ENCODE measurements around the gene RFTN1. TPM values are rescaled to one million over a fixed set of nuclear protein-coding genes. Genes with fewer than 3 reads are reported as not detected.

Gene RFTN1
- total RNA-seq, 4 donors from 2014 or later = 42.4 to 94.4 (median 62.5) TPM

DNA sequence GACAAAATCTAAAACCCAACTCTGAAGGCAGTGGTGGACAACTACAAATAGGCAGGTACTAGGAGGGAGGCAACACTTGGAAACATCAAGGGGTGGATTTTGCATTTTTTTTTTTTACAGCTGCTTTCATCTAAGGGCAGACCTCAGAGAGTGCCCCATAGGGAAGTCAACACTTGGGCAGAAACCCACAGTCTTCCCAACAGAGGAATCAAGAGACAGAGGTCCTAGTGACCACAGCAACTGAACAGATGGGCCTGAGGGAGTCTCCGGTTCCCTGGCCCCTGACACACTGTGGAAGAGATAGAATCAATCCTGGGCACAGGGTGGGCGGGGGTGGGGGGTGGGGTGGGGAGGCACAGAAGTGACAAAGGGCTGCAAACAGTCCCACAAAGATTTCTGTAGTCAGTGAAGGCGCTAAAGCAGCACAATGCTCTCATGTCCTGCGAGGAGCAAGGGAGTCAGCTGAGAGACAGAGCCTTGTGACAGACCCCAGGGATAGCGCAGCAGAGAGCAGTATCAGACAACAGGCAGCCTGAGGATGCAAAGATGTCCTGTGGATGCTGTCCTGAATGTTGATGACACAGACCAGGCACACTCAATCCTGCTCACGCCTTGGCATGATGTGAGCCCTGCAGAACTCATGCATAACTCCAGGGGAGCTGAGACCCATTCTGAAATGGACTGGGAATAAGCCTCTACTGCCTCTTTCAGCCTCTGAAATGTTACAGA lies 6.9 kb upstream of the RFTN1 start:
- DNase-seq (ENCODE audit: low spot score) (no peak), ATAC-seq (ENCODE audit: low FRiP score) (no peak)
- TF ChIP-seq, protein P1, sequence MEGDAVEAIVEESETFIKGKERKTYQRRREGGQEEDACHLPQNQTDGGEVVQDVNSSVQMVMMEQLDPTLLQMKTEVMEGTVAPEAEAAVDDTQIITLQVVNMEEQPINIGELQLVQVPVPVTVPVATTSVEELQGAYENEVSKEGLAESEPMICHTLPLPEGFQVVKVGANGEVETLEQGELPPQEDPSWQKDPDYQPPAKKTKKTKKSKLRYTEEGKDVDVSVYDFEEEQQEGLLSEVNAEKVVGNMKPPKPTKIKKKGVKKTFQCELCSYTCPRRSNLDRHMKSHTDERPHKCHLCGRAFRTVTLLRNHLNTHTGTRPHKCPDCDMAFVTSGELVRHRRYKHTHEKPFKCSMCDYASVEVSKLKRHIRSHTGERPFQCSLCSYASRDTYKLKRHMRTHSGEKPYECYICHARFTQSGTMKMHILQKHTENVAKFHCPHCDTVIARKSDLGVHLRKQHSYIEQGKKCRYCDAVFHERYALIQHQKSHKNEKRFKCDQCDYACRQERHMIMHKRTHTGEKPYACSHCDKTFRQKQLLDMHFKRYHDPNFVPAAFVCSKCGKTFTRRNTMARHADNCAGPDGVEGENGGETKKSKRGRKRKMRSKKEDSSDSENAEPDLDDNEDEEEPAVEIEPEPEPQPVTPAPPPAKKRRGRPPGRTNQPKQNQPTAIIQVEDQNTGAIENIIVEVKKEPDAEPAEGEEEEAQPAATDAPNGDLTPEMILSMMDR (IDR thresholded peaks at IDR 0.05) = no peak

DNA sequence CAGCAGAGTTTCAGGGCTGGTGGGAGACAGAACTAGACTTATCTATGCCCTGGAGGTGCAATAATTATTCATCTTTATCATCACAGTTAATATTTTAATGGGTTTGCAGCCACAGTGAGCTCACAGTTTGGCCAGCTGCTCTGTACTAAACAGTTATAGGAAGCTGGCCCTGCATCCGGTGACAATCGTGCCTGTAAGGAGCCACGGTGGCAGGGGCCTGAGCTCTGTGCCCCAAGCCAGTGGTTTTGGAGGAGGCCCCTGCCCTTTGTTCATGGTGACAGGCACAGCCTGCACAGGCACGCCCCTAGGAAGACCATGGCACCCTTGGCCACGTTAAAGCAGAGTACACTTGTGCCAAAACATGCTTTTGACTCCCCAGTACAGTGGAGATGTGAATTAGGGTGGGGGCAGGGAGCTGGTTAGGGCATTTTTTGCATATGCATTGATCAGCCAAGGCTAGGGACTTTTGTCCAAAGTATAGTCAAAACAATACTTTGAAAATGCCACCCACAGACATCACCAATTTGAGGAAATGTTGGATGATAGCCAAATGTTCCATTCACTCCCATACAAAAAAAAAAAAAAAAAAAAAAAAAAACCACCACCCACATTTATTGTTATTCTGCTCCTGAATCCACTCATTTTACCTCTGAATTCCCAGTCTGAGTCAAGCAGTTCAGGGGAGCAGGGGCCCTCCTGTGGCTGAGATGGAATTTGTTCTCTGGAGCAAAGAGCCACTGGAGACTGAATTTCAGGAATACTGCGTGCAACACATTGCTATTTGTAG lies 3.4 kb upstream of the RFTN1 start:
- no peak for DNase-seq (ENCODE audit: low spot score)
- TF ChIP-seq, protein P1 (IDR thresholded peaks at IDR 0.05) = no peak
- no peak for ATAC-seq (ENCODE audit: low FRiP score)

DNA sequence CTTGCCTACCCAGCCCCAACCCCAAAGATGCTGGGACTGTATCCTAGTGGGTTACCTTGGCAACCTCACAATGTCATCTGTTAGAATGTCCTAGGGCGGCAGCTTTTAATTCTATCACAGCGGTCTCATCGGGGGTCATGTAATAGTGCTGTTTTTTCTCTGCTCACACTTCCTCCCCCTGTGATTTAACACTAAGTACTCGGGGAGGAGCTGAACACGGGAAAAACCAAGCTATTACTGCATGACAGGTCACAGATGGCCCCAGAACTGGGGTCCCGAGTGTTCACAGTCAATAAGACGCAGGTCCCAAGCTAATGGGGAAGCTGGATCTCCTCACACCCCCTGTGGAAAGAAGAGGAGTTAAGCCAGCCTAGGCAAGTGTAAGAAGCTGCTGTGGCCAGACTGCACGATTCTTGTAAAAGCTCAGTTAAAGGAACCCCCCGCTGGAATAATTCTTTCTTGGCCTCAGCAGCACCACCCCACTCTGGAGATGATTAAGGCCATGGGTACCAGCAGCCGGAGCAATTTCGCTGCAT lies 2.5 kb upstream of the RFTN1 start:
- no peak for DNase-seq (ENCODE audit: low spot score)
- ATAC-seq (ENCODE audit: low FRiP score) = no peak
- TF ChIP-seq, protein P1 (IDR thresholded peaks at IDR 0.05) = no peak

DNA sequence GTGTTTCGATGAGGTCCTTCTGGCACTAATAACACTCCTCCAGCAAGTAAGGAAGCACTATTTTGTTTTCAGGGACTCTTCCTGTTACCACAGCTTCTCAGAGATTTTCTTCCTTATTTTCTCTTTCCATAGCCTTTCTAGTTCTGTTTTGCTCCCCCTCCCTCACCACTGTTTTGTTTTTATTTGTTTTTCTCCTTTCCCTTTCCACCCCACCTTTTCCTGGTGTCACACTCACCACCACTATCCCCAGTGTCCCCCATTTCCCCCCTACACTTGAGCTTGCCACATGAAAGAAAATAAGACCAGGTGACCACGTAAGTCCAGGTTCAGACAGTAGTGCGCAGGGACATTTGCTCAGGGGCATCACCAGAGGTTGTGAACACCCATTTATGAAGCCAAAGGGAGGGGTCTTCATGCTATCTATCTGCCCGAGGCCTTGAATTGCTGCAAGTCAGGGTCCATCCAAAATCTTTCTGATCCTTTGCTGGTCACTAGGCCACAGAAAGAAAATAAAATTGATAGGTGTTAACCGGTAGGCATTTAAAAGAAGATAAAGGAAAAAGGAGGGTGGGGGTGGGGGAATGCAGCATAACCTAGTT lies 1.4 kb upstream of the RFTN1 start:
- ATAC-seq (ENCODE audit: low FRiP score) = no peak
- TF ChIP-seq, protein P1 (IDR thresholded peaks at IDR 0.05) = no peak
- no peak for DNase-seq (ENCODE audit: low spot score)

DNA sequence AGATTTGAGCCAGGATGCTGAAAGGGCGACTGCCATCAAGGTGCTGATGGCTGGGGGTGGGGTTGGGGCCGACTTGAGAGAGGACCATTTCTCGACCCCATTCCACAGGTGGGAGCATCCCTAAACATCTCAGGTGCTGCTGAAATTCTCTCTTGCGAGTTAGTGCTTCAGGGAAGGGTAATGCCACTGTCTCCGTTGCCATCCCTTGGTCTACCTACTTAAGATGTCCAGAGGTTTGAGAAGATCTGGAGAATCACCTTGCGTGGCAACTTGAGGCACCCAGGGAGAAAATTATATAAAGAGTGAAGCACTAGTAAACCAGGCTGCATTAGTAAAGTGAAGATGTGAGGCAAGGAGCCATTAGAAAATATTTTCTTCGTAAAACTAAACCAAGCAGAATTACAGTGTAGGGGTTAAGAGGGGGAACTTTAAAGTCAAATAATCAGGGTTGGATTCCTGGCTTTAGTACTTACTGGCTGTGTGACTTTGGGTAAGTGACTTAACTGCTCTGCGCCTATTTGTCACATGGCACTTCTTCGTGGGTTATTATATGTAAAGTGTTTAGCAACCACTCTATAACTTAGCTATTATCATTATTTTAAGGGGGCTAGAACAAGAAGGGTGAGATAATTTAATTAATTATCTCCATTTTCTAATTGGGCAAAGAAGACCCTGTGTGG lies 662 bp upstream of the RFTN1 start:
- TF ChIP-seq, protein P1 (IDR thresholded peaks at IDR 0.05) = no peak
- ATAC-seq (ENCODE audit: low FRiP score) (no peak), DNase-seq (ENCODE audit: low spot score) (no peak)

DNA sequence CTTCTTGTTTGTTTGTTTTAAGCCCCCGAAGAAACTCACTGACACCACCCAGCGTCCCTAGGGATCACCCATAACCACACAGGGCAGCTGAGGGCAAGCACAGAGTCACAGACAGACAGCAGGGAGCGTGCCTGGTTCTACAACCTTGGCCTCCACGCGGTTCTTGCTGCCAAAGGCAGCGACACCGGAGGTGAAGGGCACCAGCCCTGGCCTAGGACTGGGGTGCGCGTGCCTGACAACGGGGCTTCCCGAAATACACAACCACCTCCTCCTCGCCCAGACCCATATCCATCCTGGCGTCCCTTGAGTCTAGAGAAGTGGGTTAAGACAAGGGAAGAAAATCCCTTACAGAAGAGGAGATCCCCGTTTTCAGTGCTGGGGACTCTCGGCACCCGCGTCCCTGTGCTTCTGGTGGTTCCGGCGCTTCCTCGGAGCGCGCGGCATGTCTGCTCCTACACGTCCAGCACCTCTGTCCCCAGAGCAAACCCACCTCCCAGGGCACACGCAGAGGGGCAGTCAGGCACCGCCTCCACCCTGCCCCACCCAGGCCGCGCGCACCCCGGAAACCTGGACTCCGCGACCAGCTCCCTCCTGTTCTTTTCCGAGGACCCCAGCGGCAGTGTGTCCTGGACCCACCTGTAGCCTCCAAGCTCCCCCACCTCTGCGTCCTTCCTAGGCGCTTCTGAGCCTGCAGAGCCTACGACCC lies 911 bp downstream of the RFTN1 start:
- ATAC-seq (ENCODE audit: low FRiP score) = peak; percentile 37
- TF ChIP-seq, protein P1 (IDR thresholded peaks at IDR 0.05) = no peak
- DNase-seq (ENCODE audit: low spot score) = no peak
